ENCODE results near the gene CACNA2D4. TPM values are rescaled to one million over a fixed set of nuclear protein-coding genes. Genes with fewer than 3 reads are reported as not detected.

The CACNA2D4 gene
- total RNA-seq, 4 donors from 2014 or later: 10.1 to 16.2 (median 11.4) TPM

- Histone ChIP-seq H3K4me1 (peaks cover 0 to 31% (median 6%) of the 10 kb centered on the region in 4 donors), H3K27ac (peak overlapping the region; percentile 23 to 78 (median 63)), H3K27me3 (no peaks in the 10 kb centered on the region), H3K9me3 (no peaks in the 10 kb centered on the region), H3K4me3 (no peak overlapping the region), H3K36me3 (peaks cover 0 to 18% (median 0%) of the 10 kb centered on the region in 3 donors)
- DNase-seq (ENCODE audit: low spot score in 2 of 2): no peak
- TF ChIP-seq EP300 (IDR thresholded peaks at IDR 0.05) (no peak), POLR2A (IDR thresholded peaks at IDR 0.05) (no peak)
- TF ChIP-seq, protein P1, sequence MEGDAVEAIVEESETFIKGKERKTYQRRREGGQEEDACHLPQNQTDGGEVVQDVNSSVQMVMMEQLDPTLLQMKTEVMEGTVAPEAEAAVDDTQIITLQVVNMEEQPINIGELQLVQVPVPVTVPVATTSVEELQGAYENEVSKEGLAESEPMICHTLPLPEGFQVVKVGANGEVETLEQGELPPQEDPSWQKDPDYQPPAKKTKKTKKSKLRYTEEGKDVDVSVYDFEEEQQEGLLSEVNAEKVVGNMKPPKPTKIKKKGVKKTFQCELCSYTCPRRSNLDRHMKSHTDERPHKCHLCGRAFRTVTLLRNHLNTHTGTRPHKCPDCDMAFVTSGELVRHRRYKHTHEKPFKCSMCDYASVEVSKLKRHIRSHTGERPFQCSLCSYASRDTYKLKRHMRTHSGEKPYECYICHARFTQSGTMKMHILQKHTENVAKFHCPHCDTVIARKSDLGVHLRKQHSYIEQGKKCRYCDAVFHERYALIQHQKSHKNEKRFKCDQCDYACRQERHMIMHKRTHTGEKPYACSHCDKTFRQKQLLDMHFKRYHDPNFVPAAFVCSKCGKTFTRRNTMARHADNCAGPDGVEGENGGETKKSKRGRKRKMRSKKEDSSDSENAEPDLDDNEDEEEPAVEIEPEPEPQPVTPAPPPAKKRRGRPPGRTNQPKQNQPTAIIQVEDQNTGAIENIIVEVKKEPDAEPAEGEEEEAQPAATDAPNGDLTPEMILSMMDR (IDR thresholded peaks at IDR 0.05): no peak
- WGBS, 2 donors: 83 to 85% methylated on average over 21 of the region's 21 CpGs
These were observed 17.4 kb upstream of the CACNA2D4 start for GRCh38 chr12:1935700-1936378.

- Histone ChIP-seq H3K4me3 (no peak overlapping the region), H3K9me3 (no peaks in the 10 kb centered on the region), H3K36me3 (peaks cover 0 to 13% (median 0%) of the 10 kb centered on the region in 3 donors), H3K27me3 (no peaks in the 10 kb centered on the region), H3K27ac (no peak overlapping the region), H3K4me1 (peaks cover 0 to 29% (median 6%) of the 10 kb centered on the region in 4 donors)
- TF ChIP-seq, protein P1 (IDR thresholded peaks at IDR 0.05): no peak
- TF ChIP-seq POLR2A (IDR thresholded peaks at IDR 0.05) (no peak), EP300 (IDR thresholded peaks at IDR 0.05) (no peak)
- WGBS, 2 donors: 86 to 90% methylated on average over 10 of the region's 10 CpGs
- no peak for DNase-seq (ENCODE audit: low spot score in 2 of 2)
These were observed 16.8 kb upstream of the CACNA2D4 start for GRCh38 chr12:1935242-1935641.

- Histone ChIP-seq H3K27ac (no peak overlapping the region), H3K4me1 (peaks cover 0 to 28% (median 6%) of the 10 kb centered on the region in 4 donors), H3K36me3 (peaks cover 0 to 13% (median 0%) of the 10 kb centered on the region in 3 donors), H3K27me3 (no peaks in the 10 kb centered on the region), H3K4me3 (no peak overlapping the region), H3K9me3 (no peaks in the 10 kb centered on the region)
- DNase-seq (ENCODE audit: low spot score in 2 of 2): no peak
- 86 to 91% methylated on average over 12 of the region's 12 CpGs for WGBS, 2 donors
- TF ChIP-seq POLR2A (IDR thresholded peaks at IDR 0.05): no peak
- TF ChIP-seq, protein P1 (IDR thresholded peaks at IDR 0.05): no peak
- no peak for TF ChIP-seq EP300 (IDR thresholded peaks at IDR 0.05)
These were observed 16.4 kb upstream of the CACNA2D4 start for GRCh38 chr12:1934831-1935230.

DNA sequence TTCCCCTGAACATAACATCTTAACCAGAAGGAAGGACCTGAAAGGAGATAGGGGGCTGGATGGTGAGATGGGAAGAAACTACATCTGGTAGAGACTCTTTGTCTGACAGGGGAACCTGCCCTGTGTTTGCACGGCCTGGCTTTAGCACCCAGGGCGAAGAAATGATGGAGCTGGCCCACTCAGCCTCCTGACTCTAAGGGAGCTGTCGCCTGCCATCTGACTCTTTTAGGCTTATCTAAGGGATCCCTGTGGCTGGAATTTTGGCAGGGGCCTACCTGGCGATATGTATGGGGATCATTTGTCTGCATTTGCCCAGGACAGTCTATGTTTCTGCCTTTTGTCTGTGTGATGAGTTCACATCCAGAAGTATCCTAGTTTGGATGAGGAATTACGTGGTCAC lies 15.6 kb upstream of the CACNA2D4 start:
- Histone ChIP-seq H3K27ac (no peak overlapping the region), H3K4me1 (peaks cover 0 to 22% (median 6%) of the 10 kb centered on the region in 4 donors), H3K9me3 (no peaks in the 10 kb centered on the region), H3K36me3 (peaks cover 0 to 13% (median 0%) of the 10 kb centered on the region in 3 donors), H3K27me3 (no peaks in the 10 kb centered on the region), H3K4me3 (no peak overlapping the region)
- TF ChIP-seq, protein P1 (IDR thresholded peaks at IDR 0.05): no peak
- TF ChIP-seq EP300 (IDR thresholded peaks at IDR 0.05): no peak
- TF ChIP-seq POLR2A (IDR thresholded peaks at IDR 0.05): no peak
- no peak for DNase-seq (ENCODE audit: low spot score in 2 of 2)
- 74 to 98% methylated on average over 5 of the region's 5 CpGs for WGBS, 2 donors

DNA sequence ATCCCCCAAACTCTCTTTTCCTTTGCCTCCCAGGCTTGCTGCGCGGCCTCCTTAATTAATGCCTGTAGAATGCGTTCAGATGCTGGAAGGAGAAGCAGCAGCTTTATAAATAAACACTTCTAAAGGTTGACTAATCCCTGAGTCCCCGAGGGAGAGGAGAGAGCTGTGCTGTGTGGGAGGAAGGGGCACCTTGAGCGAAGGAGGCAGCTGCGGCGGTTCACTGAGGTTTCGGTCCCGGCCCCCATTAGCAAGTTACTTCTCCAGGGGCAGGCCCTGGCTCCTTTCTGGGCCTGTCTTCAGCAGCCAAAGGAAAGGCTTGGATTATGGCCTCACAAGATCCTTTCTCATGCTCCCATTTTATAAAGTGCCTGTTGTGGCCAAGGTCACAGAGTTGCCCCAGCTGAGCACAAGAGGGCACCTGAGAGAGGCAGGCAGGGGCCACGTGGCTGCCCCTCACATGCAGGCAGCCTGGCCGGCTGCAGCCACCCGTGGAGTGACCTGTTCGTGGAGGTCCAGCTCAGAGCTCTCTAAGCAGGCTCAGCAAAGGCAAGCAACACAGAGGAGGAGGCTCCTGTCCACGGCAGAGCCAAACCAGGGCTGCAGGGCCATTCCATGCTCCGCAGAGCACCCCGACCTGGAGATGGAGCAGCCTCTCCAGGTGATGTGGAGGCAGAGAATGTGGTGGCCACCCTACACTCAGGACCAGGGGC lies 15.0 kb upstream of the CACNA2D4 start:
- Histone ChIP-seq H3K4me3 (no peak overlapping the region), H3K27me3 (no peaks in the 10 kb centered on the region), H3K4me1 (peaks cover 0 to 22% (median 6%) of the 10 kb centered on the region in 4 donors), H3K27ac (no peak overlapping the region), H3K9me3 (no peaks in the 10 kb centered on the region), H3K36me3 (peaks cover 0 to 10% (median 0%) of the 10 kb centered on the region in 3 donors)
- DNase-seq (ENCODE audit: low spot score in 2 of 2): no peak
- WGBS, 2 donors: 60 to 64% methylated on average over 12 to 16 of the region's 16 CpGs
- TF ChIP-seq, protein P1 (IDR thresholded peaks at IDR 0.05): no peak
- TF ChIP-seq POLR2A (IDR thresholded peaks at IDR 0.05) (no peak), EP300 (IDR thresholded peaks at IDR 0.05) (no peak)
